Liver (tissue), 3 donors: ENCODE measurements around the gene LDHB.

Experiments used
- GABPA ChIP-seq, 2 donors: IDR thresholded peaks in 1 of 2; conservative IDR thresholded peaks in 1 of 2; 2 replicates each; pipeline ENCODE4 v1.6.1; 2016; ENCODE audit warnings: antibody characterized with exemption in 2 of 2, mild to moderate bottlenecking in 1 of 2, moderate library complexity in 1 of 2
- JUND ChIP-seq, 2 donors: IDR thresholded peaks; 2 replicates each; pipeline ENCODE4 v1.6.1; 2016; ENCODE audit warnings: antibody characterized with exemption in 2 of 2
- RAD21 ChIP-seq, 2 donors: IDR thresholded peaks; 2 replicates each; pipeline ENCODE4 v1.6.1; 2016; ENCODE audit warnings: antibody characterized with exemption in 2 of 2, mild to moderate bottlenecking in 2 of 2
- TAF1 ChIP-seq: conservative IDR thresholded peaks from 2 replicates; pipeline ENCODE4 v1.6.1; 2016; ENCODE audit warnings: antibody characterized with exemption, mild to moderate bottlenecking
- YY1 ChIP-seq: IDR thresholded peaks from 2 replicates; pipeline ENCODE4 v1.6.1; 2016; ENCODE audit warnings: antibody characterized with exemption, mild to moderate bottlenecking
- TF ChIP-seq, protein P1 (sequence below): fragments of 150-350 bp; IDR thresholded peaks from 2 replicates; pipeline ENCODE4 v1.5.1; 2017; ENCODE audit warnings: improper control_type of control experiment, low read depth, low read length; ENCODE audit not compliant: missing input control
- TF ChIP-seq, protein P2 (sequence below): IDR thresholded peaks from 2 replicates; pipeline ENCODE4 v1.6.1; 2016; ENCODE audit warnings: antibody characterized with exemption
- donor health status: healthy.
- donor health status: healthy.

DNA sequence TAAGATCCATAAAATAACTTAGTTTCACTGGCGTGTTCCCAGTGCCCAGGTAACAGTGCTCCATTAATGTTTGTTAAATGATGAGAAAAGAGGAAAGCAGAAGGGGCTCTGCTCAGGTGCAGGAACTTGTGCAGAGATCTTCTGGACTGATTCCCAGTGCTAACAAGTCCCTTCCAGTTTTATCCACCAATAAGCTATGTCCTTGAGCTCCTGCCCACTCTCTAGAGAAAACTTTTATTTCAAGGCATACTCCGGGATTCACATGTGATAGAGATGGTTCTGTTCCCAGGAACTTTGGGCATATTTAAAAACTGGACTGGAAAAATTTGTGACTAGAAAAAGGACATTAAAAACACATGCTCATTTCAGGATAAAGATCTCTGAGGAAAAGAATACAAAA lies 54.9 kb downstream of the LDHB start:
- TF ChIP-seq TAF1 = no peak
- TF ChIP-seq, protein P1, sequence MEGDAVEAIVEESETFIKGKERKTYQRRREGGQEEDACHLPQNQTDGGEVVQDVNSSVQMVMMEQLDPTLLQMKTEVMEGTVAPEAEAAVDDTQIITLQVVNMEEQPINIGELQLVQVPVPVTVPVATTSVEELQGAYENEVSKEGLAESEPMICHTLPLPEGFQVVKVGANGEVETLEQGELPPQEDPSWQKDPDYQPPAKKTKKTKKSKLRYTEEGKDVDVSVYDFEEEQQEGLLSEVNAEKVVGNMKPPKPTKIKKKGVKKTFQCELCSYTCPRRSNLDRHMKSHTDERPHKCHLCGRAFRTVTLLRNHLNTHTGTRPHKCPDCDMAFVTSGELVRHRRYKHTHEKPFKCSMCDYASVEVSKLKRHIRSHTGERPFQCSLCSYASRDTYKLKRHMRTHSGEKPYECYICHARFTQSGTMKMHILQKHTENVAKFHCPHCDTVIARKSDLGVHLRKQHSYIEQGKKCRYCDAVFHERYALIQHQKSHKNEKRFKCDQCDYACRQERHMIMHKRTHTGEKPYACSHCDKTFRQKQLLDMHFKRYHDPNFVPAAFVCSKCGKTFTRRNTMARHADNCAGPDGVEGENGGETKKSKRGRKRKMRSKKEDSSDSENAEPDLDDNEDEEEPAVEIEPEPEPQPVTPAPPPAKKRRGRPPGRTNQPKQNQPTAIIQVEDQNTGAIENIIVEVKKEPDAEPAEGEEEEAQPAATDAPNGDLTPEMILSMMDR = no peak
- TF ChIP-seq, protein P2, sequence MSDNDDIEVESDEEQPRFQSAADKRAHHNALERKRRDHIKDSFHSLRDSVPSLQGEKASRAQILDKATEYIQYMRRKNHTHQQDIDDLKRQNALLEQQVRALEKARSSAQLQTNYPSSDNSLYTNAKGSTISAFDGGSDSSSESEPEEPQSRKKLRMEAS = peak; percentile 7
- TF ChIP-seq RAD21 (IDR thresholded peaks at IDR 0.05) = peak in 1 of 2 donors; percentile 19
- TF ChIP-seq JUND (IDR thresholded peaks at IDR 0.05) = no peak
- no peak for TF ChIP-seq YY1
- TF ChIP-seq GABPA (IDR thresholded peaks at IDR 0.05 in 1 of 2, conservative IDR thresholded peaks at IDR 0.05 in 1 of 2) = no peak
